Measurements from ENCODE around the gene FAR1.

DNA sequence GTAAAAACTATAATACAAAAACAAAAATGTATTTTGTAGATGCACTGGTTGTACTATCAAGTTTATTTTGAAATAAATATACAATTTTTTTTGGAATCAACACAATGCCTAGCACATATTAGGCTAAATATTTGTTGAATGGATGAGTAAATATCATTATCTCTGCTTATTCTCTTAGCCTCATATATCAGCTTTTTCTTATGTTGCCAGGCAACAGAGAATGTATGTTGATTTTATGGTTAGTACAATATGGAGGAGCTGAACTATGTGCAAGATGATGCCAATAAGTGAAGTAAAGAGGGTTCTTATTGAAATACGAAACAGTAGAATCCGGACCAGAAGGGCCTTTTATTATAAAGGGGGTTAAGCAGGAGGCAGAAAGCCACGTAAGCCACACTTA, 94.9 kb downstream of the FAR1 start:
- no peak for TF ChIP-seq POLR2A (IDR thresholded peaks at IDR 0.05; ENCODE audit: low read depth, low read length)
- TF ChIP-seq POLR2AphosphoS5 (IDR thresholded peaks at IDR 0.05; ENCODE audit: low read depth, low read length) = no peak
- no peak for TF ChIP-seq TAF1 (IDR thresholded peaks at IDR 0.05; ENCODE audit: borderline replicate concordance, low read depth, low read length)
